ENCODE results near the gene TSACC. TPM values are rescaled to one million over a fixed set of nuclear protein-coding genes. Genes with fewer than 3 reads are reported as not detected.
"Not testable (repeated sequence)": the region's sequence is repeated elsewhere in the genome, so short reads cannot be mapped to it uniquely, and the experiment has no call there.

Gene TSACC
- total RNA-seq, 1 experiment from 2014 or later: 0.67 TPM

DNA sequence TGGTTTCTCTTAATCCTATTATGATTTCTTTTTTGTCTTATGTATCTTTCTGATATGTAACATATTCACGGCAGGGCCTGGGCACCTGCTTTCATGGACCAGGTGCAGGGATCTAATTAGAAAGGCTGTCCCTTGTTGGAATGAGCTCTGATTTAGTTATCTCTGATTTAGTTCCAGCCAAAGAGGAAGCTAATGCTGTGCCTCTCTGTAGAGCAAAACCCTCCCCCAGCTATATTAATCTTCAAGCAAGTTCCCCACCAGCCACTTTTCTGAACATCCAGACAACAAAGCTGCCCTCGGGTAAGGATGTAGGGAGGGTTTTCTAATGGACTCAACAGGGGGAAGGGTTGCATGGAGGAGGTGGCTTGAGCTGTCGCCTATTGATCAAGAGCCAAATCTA lies 6.1 kb downstream of the TSACC start:
- DNase-seq (ENCODE audit: extremely low read depth, low read depth): no peak

DNA sequence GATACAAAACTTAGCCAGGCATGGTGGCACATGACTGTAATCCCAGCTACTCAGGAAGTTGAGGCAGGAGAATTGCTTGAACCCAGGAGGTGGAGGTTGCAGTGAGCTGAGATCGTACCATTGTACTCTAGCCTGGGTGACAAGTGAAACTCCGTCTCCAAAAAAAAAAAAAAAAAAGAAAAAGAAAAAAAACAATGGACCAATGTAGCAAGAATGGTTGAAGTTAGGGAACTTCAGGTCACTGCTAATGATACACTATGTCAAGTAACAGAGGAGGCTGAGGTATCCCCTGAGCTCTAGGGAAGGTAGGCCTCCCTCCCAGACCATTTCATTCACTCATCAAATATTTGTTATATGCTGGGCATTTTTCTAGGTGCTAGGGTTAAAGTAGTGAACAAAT lies 7.7 kb downstream of the TSACC start:
- not testable (repeated sequence) for DNase-seq (ENCODE audit: extremely low read depth, low read depth)

DNA sequence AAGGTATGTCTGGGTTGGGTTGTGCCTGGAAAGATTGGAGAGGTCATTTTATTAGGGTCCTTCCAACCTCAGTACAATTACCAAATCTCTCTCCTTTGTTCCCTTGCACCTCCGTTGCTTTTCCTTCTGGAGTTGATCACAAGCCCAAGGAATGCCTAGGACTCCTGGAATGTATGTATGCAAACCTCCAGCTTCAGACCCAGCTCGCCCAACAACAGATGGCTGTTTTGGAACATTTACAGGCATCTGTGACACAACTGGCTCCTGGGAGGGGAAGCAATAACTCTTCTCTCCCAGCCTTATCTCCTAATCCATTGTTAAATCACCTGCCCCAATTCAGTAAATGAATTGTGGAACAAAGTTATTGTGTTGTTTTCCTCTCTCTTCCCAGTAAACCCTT lies 8.3 kb downstream of the TSACC start:
- no peak for DNase-seq (ENCODE audit: extremely low read depth, low read depth)

DNA sequence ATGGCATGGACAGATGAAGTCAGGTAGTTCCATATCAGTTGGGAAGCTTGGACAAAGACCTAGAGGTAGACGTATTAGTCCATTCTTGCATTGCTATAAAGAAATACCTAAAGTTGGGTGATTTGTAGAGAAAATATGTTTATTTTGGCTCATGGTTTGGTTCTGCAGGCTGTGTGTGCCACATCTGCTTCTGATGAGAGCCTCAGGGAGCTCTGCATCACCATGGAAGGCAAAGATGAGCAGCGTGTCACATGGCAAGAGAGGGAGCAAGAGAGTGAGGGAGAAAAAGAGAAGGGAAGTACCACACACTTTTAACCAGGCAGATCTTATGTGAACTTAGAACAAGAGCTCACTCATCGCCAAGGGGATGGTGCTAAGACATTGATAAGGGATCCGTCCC lies 9.0 kb downstream of the TSACC start:
- no peak for DNase-seq (ENCODE audit: extremely low read depth, low read depth)

DNA sequence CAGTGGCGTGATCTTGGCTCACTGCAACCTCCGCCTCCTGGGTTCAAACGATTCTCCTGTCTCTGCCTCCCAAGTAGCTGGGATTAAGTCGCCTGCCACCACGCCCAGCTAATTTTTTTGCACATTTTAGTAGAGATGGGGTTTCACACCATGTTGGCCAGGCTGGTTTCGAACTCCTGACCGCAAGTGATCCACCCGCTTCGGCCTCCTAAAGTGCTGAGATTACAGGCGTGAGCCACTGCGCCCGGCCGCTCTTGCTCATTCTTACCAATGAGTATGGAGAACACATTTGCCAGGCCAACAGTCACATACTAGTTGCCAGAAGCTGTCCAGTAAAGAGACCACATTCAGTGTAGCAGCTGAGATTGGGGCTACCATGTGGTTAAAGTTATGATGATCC lies 14.2 kb downstream of the TSACC start:
- DNase-seq (ENCODE audit: extremely low read depth, low read depth): not testable (repeated sequence)

DNA sequence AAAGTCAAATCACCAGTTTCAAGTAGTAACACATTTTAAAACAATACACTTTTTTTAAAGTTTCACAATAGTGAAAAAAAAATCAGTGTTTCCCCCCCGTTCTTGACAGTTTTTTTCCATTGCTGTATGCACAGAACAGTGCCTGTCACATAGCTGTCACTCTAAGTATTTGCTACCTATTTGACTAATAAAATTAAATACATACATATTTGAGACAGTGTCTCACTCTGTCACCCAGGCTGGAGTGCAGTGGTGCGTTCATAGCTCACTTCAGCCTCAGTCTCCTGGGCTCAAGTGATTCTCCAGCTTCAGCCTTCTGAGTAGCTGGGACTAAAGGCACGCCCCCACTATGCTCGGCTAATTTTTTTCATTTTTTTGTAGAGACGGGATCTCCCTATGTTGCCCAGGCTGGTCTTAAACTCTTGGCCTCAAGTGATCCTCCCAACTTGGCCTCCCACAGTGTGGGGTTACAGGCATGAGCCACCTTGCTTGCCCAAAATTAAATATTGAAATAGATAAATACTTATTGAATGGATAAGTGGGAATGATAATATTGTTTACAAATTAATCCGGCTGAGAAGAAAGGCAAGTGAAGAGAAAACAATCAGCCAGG lies 18.0 kb downstream of the TSACC start:
- DNase-seq (ENCODE audit: extremely low read depth, low read depth): no peak

DNA sequence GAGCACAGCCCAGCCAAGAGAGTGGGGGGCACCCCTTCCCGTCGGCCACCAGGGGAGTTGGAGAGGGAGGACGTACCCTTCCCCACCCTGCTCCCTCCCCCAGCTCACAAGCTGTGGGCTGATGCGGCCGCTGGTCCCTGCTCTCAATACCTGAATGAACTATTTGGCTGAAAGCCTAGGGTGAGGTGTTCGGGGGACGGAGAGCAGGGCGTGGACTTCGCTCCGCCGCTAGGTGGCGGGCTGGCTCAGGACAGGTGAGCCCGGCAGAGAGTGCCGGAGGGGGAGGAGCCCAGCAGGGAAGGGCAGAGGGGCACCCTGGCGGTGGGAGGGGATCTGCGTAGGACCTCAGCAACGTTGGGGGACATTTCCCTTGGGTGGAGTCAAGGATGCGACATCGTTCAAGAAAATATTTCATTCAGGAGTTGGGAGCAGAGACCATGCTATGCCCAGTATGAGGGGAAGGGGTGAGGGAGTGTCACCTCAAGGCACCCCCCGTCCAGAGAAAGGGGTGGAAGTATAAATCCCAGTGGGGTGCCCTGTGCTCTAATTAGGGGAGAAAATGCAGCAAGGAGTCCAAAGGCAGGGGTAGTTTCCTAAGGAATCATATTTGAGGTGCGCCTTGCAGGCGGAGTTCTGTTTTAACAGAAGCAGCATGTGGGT lies 18.7 kb downstream of the TSACC start:
- peak; percentile 30 for DNase-seq (ENCODE audit: extremely low read depth, low read depth)

DNA sequence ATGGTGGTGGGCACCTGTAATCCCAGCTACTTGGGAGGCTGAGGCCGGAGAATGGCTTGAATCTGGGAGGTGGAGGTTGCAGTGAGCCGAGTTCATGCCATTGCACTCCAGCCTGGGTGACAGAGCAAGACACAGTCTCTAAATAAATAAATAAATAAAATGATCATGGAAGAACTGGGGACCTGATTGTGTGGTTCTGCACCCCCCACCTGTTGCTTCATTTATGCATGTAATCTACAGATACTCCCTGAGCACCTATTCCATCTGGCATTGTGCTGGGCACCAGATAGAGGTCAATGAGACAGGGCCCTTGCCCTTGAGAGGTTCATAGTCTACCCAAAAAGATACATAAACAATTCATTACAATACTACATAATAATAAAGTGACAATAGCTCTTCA lies 19.7 kb downstream of the TSACC start:
- no peak for DNase-seq (ENCODE audit: extremely low read depth, low read depth)

DNA sequence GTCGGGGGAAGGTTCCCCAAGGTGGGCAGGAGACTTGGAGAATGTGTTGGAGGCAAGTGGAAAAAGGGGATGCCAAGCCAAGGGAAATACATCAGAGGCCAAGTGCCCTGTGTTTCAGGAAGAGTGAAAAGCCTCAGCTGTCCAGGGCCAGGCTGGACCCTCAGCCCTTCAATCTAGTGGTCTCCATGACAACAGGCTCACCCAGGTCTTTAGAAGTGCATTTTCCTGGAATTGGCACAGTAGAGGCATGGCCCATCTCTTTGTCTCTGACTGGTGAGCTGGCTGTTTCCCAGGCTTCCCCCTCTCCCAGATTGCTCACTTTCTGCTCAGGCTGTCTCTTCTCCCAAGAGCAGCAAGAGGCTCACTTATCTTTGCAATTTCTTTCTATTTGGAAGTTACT lies 20.3 kb downstream of the TSACC start:
- no peak for DNase-seq (ENCODE audit: extremely low read depth, low read depth)

DNA sequence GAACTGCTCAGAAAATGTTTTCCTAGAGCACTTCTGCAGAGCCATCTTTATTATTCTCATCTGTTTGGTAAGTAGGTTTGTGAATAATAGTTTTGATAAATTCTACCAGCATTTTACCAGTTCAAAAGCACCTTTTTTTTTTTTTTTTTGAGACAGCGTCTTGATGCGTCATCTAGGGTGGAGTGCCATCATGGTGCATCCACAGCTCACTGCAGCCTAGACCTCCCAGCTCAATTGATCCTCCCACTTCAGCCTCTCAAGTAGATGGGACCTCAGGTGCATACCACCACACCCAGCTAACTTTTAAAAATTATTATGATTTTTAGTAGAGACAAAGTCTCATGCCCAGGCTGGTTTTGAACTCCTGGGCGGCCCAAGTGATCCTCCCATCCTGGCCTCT lies 20.9 kb downstream of the TSACC start:
- no peak for DNase-seq (ENCODE audit: extremely low read depth, low read depth)

DNA sequence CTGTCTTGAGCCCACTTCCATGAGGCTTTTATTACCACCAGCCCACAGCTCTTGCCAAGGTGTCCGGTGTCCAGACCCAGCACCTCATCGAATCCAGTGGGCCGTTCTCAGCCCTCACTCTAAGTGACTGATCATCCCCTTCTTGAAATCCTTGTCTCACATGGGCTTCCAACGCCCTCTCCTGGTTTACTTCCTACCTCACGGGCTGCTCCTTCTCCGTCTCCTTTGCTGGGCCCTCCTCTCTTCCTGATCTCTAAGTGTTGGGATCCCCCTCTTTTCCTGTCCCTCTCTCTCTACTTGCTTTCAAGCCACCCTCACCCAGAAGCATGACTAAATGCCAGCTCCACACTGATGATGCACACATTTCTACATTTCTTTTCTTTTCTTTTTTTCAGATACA lies 21.6 kb downstream of the TSACC start:
- DNase-seq (ENCODE audit: extremely low read depth, low read depth): peak; percentile 36

DNA sequence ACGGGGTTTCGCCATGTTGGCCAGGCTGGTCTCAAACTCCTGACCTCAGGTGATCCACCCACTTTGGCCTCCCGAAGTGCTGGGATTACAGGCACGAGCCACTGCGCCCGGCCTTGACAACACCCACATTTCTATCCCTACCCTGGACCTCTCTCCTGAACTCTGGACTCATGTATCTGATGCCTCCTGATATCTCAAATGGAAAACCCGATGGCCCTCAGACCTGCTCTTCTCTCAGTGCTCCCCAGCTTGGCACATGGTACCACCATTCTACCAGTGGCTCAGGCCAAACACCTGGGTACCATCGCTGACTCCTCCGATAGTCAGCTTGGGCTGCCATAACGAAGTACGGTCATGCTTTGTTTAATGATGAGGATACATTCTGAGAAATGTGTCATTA lies 22.2 kb downstream of the TSACC start:
- DNase-seq (ENCODE audit: extremely low read depth, low read depth): no peak

DNA sequence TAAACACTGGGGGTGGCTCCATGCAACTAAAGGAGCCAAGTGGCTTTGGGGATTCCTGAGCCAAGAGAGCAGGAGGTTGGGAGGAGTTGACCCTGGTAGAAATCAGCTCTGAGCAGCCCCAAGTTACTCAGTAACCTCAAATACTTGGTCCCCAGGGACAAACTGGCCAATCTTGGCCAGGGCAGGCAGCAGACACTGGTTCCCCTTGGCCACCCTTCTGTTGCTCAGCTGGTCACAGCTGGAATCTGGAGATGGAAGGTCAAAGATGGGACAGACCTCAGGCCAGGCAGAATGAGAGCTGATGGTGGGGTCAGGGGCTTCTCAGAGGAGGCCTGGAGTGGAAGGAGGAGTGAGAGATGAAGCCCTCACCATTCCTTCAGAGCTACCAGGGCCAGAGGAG lies 27.4 kb downstream of the TSACC start:
- DNase-seq (ENCODE audit: extremely low read depth, low read depth): no peak

DNA sequence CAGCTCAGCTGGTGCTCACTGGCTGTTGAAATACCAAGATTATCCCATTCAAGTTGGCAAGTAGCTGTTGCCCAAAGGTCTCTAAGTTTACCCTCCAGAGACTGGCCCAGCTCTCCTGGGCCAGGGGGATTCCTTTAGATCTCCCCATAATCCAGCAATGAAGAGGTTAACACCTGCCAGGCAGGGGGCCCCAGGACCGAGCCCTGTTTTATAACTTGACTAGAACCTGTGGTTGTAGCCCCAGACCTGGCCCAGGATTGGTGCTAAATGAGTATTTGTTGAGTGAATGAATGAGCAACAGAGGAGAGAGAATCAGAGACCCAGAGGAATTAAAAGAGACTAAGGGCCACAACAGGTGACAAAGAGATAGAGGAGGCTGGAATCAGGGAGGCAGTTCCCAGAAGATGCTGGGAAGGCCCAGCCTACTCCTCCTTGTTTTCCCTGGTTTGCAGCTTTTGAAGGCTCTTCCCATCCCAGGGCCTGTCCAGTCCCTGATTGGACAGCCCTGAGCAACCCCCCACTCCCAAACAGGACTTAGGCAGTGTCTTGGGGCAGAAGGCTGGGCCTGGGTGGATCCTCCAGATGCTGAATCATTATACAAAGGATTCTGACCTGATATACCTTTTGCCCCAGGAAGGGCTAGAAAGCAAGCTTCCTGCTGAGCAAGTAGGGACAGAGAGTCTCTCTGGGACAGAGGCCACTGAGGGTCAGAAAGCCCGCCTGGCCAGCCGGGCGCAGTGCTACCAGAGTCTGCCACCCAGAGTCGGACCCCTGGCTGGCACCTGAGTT lies 28.2 kb downstream of the TSACC start:
- no peak for DNase-seq (ENCODE audit: extremely low read depth, low read depth)

DNA sequence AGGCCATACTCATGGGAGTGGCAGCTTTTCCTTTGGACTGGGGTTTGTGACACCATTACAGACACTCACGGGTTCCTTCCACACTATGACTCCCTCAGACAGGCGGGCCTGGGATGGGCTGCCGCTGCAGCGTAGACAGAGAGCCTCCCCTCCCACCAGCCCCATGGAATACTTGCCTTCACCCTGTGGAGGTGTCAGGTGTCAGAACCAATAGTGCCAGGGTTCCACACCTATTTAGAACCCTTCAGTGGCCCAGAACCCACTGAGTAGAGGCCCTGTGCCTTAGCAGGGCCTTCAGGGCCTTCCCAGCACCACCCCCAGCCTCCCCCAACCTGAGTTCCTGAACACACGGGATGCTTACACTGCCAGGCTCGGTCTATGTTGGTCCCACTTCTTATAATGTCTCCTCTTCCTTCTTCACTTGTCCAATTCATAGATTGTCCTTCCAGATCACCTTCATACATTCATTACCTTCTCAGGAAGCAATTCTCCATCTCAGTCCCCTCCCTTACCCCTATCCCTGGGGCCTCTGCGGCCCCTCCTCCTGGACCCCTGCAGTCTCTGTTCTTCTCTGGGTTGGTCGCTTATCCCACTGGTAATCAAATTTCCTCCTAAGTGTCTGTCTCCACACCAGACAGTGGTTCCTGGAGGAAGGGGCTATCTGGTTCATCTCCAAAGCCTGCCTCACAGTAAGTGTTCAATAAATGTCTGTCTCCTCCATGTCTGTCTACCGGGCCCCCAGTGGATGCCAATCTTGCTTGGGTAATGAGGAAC lies 29.2 kb downstream of the TSACC start:
- DNase-seq (ENCODE audit: extremely low read depth, low read depth): no peak

DNA sequence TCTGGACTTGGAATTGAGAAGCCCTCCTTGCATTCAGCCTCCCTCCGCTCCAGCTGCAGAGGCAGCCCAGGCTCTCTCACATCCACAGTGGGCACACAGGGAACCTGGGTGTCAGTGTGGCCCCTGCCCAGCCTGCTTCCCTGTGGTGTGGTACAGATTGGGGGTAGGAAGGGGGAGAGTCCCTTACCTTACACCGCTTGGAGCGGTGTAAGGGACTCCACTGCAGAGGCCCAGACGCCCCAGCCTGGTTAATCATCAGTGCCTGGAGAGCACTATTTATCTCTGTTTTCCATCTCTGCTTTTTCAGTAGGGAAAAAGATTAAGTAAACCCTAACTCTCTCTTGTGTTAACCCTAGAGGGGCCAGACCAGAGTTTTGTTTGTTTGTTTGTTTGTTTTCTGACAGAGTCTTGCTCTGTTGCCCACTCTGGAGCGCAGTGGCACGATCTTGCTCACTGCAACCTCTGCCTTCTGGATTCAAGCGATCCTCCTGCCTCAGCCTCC lies 29.9 kb downstream of the TSACC start:
- DNase-seq (ENCODE audit: extremely low read depth, low read depth): no peak

DNA sequence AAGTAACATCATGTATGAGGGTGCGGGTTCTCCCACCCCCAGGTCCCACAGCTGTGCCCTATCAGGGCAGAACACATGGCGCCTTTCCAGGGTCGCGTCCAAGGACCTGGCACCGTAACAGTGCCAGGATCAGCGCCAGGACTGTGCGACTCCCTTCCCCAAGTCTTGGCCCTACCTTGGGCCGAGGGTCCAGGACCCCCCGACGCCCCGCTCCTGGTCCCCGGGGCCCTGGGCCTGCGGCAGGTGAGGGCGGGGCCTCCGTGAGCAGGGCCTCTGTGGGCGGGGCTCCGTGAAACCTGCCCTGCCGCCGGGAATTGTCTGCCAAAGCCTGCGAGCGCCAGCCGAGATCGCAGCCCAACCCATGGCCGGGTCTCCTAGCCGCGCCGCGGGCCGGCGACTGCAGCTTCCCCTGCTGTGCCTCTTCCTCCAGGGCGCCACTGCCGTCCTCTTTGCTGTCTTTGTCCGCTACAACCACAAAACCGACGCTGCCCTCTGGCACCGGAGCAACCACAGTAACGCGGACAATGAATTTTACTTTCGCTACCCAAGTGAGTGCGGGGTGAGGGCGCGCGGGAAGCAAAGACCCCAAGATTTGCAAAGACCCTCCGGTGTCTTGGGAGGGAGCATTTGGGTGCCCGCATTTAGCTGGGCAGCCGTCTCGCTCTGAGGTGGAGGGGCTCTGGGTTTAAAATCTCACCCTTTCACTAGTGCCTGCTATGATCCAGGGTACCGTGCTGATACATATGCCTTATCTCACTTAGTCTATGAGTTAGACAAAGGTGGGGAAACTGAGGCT lies 30.8 kb downstream of the TSACC start, which contains the start of gene RHBG:
TSS of gene RHBG (plus strand) at position 323 of the 796 bp plus-strand sequence. CDS start at position 362, 39 bp downstream.
- no peak for DNase-seq (ENCODE audit: extremely low read depth, low read depth)

DNA sequence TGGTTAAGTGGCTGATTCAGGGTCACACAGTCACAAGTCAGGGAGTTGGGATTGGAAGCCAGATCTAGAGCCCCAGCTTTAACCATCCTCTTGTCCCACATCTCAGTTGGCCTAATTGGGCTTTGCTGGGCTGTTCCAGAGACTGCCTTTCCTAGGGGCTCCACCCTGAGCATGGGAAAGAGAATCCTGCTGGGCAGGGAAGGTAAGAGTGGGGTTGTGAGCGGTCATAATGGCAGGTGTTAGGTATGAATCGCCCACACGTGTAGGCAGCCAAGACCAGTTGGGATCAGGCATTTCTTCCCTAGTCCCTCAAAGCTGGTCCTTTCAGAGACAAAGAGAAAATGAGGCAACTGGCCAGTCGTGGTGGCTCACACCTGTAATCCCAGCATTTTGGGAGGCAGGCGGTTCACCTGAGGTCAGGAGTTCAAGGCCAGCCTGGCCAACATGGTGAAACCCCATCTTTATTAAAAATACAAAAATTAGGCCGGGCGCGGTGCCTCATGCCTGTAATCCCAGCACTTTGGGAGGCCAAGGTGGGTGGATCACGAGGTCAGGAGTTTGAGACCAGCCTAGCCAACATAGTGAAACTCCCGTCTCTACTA lies 31.5 kb downstream of the TSACC start:
- not testable (repeated sequence) for DNase-seq (ENCODE audit: extremely low read depth, low read depth)

DNA sequence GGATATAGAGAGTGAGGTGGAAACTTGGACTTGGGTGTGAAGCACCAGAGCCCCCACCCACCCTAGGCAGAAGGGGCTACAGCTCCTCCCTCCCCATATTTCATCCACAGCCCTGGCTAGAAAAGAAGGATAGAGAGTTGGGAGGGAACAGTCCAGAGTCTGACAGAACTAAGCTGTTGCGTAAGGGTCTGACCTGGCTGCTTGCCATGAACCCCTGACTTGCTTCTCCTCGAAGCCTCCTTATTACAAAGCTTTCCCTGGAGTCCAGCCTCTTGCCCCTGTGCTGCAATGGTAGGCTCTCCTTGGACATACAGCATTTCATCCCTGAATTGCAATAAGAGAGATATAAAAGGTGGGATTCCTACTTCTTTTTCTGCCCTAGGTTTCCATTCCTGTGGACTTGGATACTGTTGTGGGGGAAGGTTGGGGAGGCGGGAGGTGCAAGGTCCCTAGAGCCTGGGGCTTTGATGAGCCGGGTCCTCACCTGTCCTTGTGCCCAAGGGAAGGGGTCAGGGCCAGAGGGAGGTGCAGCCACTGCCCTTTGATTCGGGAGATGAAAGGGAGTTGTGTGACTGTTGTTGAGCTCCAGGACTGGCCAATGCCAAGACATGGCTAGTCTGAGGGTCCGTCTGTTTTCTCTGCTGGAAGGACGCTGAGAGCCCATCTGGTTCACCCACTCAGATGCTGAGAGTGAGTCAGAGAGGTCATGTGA lies 33.4 kb downstream of the TSACC start:
- no peak for DNase-seq (ENCODE audit: extremely low read depth, low read depth)

Measured in NCI-H460 (cell line).